Measurements from ENCODE around the gene BPIFA3.

DNA sequence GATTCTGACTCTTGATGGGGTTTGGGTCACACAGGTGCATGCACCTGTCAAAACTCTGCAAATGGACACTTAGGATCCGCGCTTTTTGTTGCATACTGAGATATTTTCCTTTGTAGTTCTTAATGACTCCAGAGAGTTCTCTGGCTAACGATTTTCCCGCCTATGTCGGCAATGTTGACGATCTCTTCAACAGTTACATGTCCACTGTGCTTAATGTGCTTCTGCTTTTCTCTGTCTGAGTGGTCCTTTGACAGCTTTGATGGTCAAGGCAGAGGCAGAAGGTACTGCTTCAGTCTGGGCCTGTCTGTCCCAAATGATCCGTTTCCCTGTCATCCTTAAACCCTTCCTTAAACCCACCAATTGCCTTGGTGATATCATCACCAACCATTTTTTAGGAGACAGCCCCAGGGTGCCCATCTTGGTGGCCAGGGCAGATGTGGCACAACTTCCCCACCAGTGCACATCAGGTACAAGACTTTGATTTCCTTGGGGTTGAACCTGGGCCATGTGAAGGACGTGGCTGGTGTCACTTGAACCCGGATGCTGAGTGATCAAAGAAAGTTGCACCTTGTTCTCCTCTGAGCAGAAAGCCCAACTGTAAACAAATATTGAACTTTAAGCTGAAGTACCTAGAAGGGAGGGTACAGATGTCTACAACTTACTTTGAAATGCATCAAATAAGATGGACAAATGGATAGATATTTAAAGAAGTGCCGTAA is 55.2 kb downstream of the BPIFA3 start:
- TF ChIP-seq POLR2A (IDR thresholded peaks at IDR 0.05; ENCODE audit: low read length) (no peak), GATA1 (IDR thresholded peaks at IDR 0.05; ENCODE audit: low read depth, low read length) (no peak)

All from erythroblast (primary cell).